Measurements from ENCODE around the gene HOMER2. TPM values are rescaled to one million over a fixed set of nuclear protein-coding genes. Genes with fewer than 3 reads are reported as not detected.

Gene HOMER2
- total and polyA plus RNA-seq, 2 of the 4 experiments (the other 2 are of a cell fraction): 0.54 to 0.79 TPM

DNA sequence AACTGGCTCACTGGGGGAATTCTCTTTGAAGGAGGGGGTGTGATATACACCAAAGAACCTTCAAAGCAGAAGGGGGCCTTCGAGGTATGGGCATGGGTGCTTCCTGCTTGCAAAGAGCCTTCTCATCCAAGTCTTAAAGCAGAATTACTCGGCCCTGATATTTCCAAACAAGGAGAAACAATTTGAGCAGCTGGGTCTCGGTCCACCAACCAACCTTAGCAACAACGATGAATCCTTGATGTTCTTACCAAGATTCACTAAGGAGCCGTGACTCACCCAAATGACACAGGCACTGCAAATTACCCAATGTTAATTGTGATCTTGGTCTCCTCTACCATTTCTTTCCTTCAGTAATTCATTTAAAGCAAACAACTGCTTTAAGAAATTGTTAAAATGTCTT is 7.7 kb downstream of the HOMER2 start:
- ATAC-seq (ENCODE audit: low read depth): no peak
- BruUV-seq (replicated peaks): no TSS peak
- in situ Hi-C loops (cut with MboI; ENCODE audit: low sequenced_read_pairs): no loop called here

More for the DNA sequence above, 7.7 kb downstream of the HOMER2 start:
- Histone ChIP-seq H2AFZ (replicated peaks; ENCODE audit: low read length, poor library complexity) (no peak overlapping the region), H3K36me3 (ENCODE audit: control insufficient read depth, insufficient read depth, low read length) (no peaks in the 10 kb centered on the region), H2BK5ac (ENCODE audit: low read depth, low read length, poor library complexity, severe bottlenecking) (no peak overlapping the region), H3K9me3 (ENCODE audit: control insufficient read depth, insufficient read depth, low read length) (no peaks in the 10 kb centered on the region), H3K4me2 (ENCODE audit: low read depth, low read length) (no peak overlapping the region), H3K9ac (ENCODE audit: low read depth, low read length) (no peak overlapping the region), H3K27ac (ENCODE audit: insufficient read depth, low read length) (no peak overlapping the region), H4K91ac (ENCODE audit: insufficient read depth, low read depth, low read length) (no peak overlapping the region), H4K8ac (ENCODE audit: low read depth in 2 of 2, low read length in 2 of 2) (no peak overlapping the region), H3K23ac (ENCODE audit: low read depth, low read length) (no peak overlapping the region), H3K4ac (ENCODE audit: low read depth, low read length) (no peak overlapping the region), H4K20me1 (ENCODE audit: insufficient read depth, low read length) (no peaks in the 10 kb centered on the region), H3K14ac (replicated peaks; ENCODE audit: low read depth, low read length) (no peak overlapping the region), H2BK120ac (ENCODE audit: low read depth, low read length) (no peak overlapping the region), H3K56ac (ENCODE audit: extremely low read depth, insufficient read depth, low read length) (no peak overlapping the region), H2BK20ac (ENCODE audit: low read depth, low read length) (no peak overlapping the region), H3K18ac (ENCODE audit: low read depth, low read length) (no peak overlapping the region), H3K79me1 (ENCODE audit: low read depth in 1 of 2, low read length in 2 of 2) (no peaks in the 10 kb centered on the region), H4K5ac (ENCODE audit: low read depth, low read length) (no peak overlapping the region), H2BK15ac (ENCODE audit: low read depth, low read length) (no peak overlapping the region), H2AK9ac (replicated peaks; ENCODE audit: low read depth, low read length, poor library complexity) (no peak overlapping the region), H3K4me1 (ENCODE audit: control insufficient read depth, insufficient read depth, low read length) (no peaks in the 10 kb centered on the region), H3K27me3 (ENCODE audit: control insufficient read depth, insufficient read depth, low read length) (peaks cover 10% of the 10 kb centered on the region), H2AK5ac (ENCODE audit: low read depth, low read length) (no peak overlapping the region), H3K4me3 (ENCODE audit: insufficient read depth, low read depth, low read length) (no peak overlapping the region), H3K9me1 (ENCODE audit: insufficient read depth, low read length) (no peaks in the 10 kb centered on the region)
- no peak for TF ChIP-seq CHD1 (IDR thresholded peaks at IDR 0.05; ENCODE audit: low read depth, low read length)
- no peak for TF ChIP-seq FOS (IDR thresholded peaks at IDR 0.05; ENCODE audit: low read depth, low read length)
- TF ChIP-seq SMC3 (IDR thresholded peaks at IDR 0.05; ENCODE audit: low read depth, low read length): no peak
- no peak for TF ChIP-seq NFE2L2 (IDR thresholded peaks at IDR 0.05; ENCODE audit: low read depth, low read length)
- no peak for TF ChIP-seq MAZ (IDR thresholded peaks at IDR 0.05; ENCODE audit: borderline replicate concordance, low read depth, low read length)
- no peak for TF ChIP-seq RFX5 (IDR thresholded peaks at IDR 0.05; ENCODE audit: low read depth, low read length)
- TF ChIP-seq BHLHE40 (IDR thresholded peaks at IDR 0.05; ENCODE audit: low read depth, low read length): no peak
- TF ChIP-seq, protein P1, sequence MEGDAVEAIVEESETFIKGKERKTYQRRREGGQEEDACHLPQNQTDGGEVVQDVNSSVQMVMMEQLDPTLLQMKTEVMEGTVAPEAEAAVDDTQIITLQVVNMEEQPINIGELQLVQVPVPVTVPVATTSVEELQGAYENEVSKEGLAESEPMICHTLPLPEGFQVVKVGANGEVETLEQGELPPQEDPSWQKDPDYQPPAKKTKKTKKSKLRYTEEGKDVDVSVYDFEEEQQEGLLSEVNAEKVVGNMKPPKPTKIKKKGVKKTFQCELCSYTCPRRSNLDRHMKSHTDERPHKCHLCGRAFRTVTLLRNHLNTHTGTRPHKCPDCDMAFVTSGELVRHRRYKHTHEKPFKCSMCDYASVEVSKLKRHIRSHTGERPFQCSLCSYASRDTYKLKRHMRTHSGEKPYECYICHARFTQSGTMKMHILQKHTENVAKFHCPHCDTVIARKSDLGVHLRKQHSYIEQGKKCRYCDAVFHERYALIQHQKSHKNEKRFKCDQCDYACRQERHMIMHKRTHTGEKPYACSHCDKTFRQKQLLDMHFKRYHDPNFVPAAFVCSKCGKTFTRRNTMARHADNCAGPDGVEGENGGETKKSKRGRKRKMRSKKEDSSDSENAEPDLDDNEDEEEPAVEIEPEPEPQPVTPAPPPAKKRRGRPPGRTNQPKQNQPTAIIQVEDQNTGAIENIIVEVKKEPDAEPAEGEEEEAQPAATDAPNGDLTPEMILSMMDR (conservative IDR thresholded peaks at IDR 0.05; ENCODE audit: low read depth, low read length): no peak
- no peak for TF ChIP-seq CEBPB (IDR thresholded peaks at IDR 0.05; ENCODE audit: low read depth, low read length)
- 10% methylated on average over 2 of the region's 5 CpGs; no CpG with 5 or more reads in 1 of the 2 experiments for WGBS, 2 experiments (ENCODE audit: extremely low coverage in 2 of 2, insufficient read length in 1 of 2)
- dilution Hi-C loops (cut with HindIII; ENCODE audit: low sequenced_read_pairs, unreplicated experiment): no loop called here
- intact Hi-C loops (cut with micrococcal nuclease): no loop called here
- no peak for DNase-seq
- ChIA-PET CTCF (no interaction called here), POLR2A (ENCODE audit: unreplicated experiment) (no interaction called here)
